Measurements from ENCODE around the gene CRYZ.

Gene CRYZ

GRCh38 chr1:74689621-74690363 lies 43.1 kb downstream of the CRYZ start:
- TF ChIP-seq TAF1 (IDR thresholded peaks at IDR 0.05; ENCODE audit: borderline replicate concordance, insufficient read depth, low read length) (no peak), REST (IDR thresholded peaks at IDR 0.05; ENCODE audit: insufficient read depth in 1 of 2, low read depth in 2 of 2, low read length in 2 of 2) (no peak), SIN3A (IDR thresholded peaks at IDR 0.05; ENCODE audit: borderline replicate concordance, insufficient read depth, low read length) (no peak), POLR2AphosphoS5 (IDR thresholded peaks at IDR 0.05; ENCODE audit: low read depth, low read length) (no peak), FOXP2 (optimal IDR thresholded peaks at IDR 0.05; ENCODE audit: borderline replicate concordance, extremely low read depth, extremely low read length, insufficient read depth) (no peak)

GRCh38 chr1:74686928-74687327 lies 45.9 kb downstream of the CRYZ start:
- no peak for TF ChIP-seq SIN3A (IDR thresholded peaks at IDR 0.05; ENCODE audit: borderline replicate concordance, insufficient read depth, low read length)
- no peak for TF ChIP-seq TAF1 (IDR thresholded peaks at IDR 0.05; ENCODE audit: borderline replicate concordance, insufficient read depth, low read length)
- TF ChIP-seq REST (IDR thresholded peaks at IDR 0.05; ENCODE audit: insufficient read depth in 1 of 2, low read depth in 2 of 2, low read length in 2 of 2), result no peak
- TF ChIP-seq FOXP2 (optimal IDR thresholded peaks at IDR 0.05; ENCODE audit: borderline replicate concordance, extremely low read depth, extremely low read length, insufficient read depth), result no peak
- TF ChIP-seq POLR2AphosphoS5 (IDR thresholded peaks at IDR 0.05; ENCODE audit: low read depth, low read length), result no peak

GRCh38 chr1:74684301-74684700 lies 48.5 kb downstream of the CRYZ start:
- TF ChIP-seq TAF1 (IDR thresholded peaks at IDR 0.05; ENCODE audit: borderline replicate concordance, insufficient read depth, low read length) (no peak), REST (IDR thresholded peaks at IDR 0.05; ENCODE audit: insufficient read depth in 1 of 2, low read depth in 2 of 2, low read length in 2 of 2) (no peak), FOXP2 (optimal IDR thresholded peaks at IDR 0.05; ENCODE audit: borderline replicate concordance, extremely low read depth, extremely low read length, insufficient read depth) (no peak), POLR2AphosphoS5 (IDR thresholded peaks at IDR 0.05; ENCODE audit: low read depth, low read length) (no peak), SIN3A (IDR thresholded peaks at IDR 0.05; ENCODE audit: borderline replicate concordance, insufficient read depth, low read length) (no peak)

- TF ChIP-seq SIN3A (IDR thresholded peaks at IDR 0.05; ENCODE audit: borderline replicate concordance, insufficient read depth, low read length) (no peak), POLR2AphosphoS5 (IDR thresholded peaks at IDR 0.05; ENCODE audit: low read depth, low read length) (no peak), FOXP2 (optimal IDR thresholded peaks at IDR 0.05; ENCODE audit: borderline replicate concordance, extremely low read depth, extremely low read length, insufficient read depth) (no peak), TAF1 (IDR thresholded peaks at IDR 0.05; ENCODE audit: borderline replicate concordance, insufficient read depth, low read length) (no peak)
Observed at GRCh38 chr1:74683656-74684055, 49.2 kb downstream of the CRYZ start.

GRCh38 chr1:74681851-74682250 lies 51.0 kb downstream of the CRYZ start:
- TF ChIP-seq TAF1 (IDR thresholded peaks at IDR 0.05; ENCODE audit: borderline replicate concordance, insufficient read depth, low read length) (no peak), REST (IDR thresholded peaks at IDR 0.05; ENCODE audit: insufficient read depth in 1 of 2, low read depth in 2 of 2, low read length in 2 of 2) (no peak), SIN3A (IDR thresholded peaks at IDR 0.05; ENCODE audit: borderline replicate concordance, insufficient read depth, low read length) (no peak), POLR2AphosphoS5 (IDR thresholded peaks at IDR 0.05; ENCODE audit: low read depth, low read length) (no peak), FOXP2 (optimal IDR thresholded peaks at IDR 0.05; ENCODE audit: borderline replicate concordance, extremely low read depth, extremely low read length, insufficient read depth) (no peak)

Measured in PFSK-1 (cell line).